HL-60 (cell line): ENCODE measurements around the gene GCNA.
"Not testable (repeated sequence)": the region's sequence is repeated elsewhere in the genome, so short reads cannot be mapped to it uniquely, and the experiment has no call there.

ENCODE experiments used
- DNase-seq, 2 experiments: peaks; one replicate each; pipeline ENCODE4 v3.0.0-alpha.2; 2010 to 2020; ENCODE audit warnings: low read depth in 1 of 2, low spot score in 1 of 2
- H3K27ac ChIP-seq: fragments of 250-450 bp; sonication (Bioruptor Pico); replicated peaks from 2 replicates; pipeline ENCODE4 v1.5.1; 2020; ENCODE audit warnings: mild to moderate bottlenecking, moderate library complexity
- H3K27me3 ChIP-seq: fragments of 250-450 bp; sonication (Bioruptor Pico); 2 replicates; pipeline ENCODE4 v1.5.1; 2021; ENCODE audit warnings: mild to moderate bottlenecking, moderate library complexity; ENCODE audit not compliant: insufficient read depth, poor library complexity, severe bottlenecking
- H3K4me3 ChIP-seq: replicated peaks from 2 replicates; pipeline ENCODE4 v1.5.1; 2011; ENCODE audit warnings: mild to moderate bottlenecking, control low read depth, low read length; ENCODE audit not compliant: insufficient read depth
- CTCF ChIP-seq: IDR thresholded peaks from one replicate; pipeline ENCODE4 v1.5.1; 2011; ENCODE audit warnings: low read length, control low read depth, inconsistent platforms; ENCODE audit not compliant: insufficient read depth
- GABPA ChIP-seq: IDR thresholded peaks from 2 replicates; pipeline ENCODE4 v1.6.1; 2012; ENCODE audit warnings: low read depth
- POLR2AphosphoS5 ChIP-seq: IDR thresholded peaks from 2 replicates; pipeline ENCODE4 v1.6.1; 2012; ENCODE audit warnings: low read depth
- SPI1 ChIP-seq: IDR thresholded peaks from 2 replicates; pipeline ENCODE4 v1.6.1; 2012; ENCODE audit warnings: low read depth, mild to moderate bottlenecking, borderline replicate concordance
- TF ChIP-seq, protein P1 (sequence below): IDR thresholded peaks from 2 replicates; pipeline ENCODE4 v1.6.1; 2012; ENCODE audit warnings: low read depth; ENCODE audit not compliant: insufficient replicate concordance

Gene GCNA

GRCh38 chrX:71607488-71607887, 29.3 kb downstream of the GCNA start:
- DNase-seq = no peak
- H3K4me3 ChIP-seq = no peak overlapping the region
- no peak overlapping the region for H3K27ac ChIP-seq
- no peaks in the 10 kb centered on the region for H3K27me3 ChIP-seq
- TF ChIP-seq, protein P1, sequence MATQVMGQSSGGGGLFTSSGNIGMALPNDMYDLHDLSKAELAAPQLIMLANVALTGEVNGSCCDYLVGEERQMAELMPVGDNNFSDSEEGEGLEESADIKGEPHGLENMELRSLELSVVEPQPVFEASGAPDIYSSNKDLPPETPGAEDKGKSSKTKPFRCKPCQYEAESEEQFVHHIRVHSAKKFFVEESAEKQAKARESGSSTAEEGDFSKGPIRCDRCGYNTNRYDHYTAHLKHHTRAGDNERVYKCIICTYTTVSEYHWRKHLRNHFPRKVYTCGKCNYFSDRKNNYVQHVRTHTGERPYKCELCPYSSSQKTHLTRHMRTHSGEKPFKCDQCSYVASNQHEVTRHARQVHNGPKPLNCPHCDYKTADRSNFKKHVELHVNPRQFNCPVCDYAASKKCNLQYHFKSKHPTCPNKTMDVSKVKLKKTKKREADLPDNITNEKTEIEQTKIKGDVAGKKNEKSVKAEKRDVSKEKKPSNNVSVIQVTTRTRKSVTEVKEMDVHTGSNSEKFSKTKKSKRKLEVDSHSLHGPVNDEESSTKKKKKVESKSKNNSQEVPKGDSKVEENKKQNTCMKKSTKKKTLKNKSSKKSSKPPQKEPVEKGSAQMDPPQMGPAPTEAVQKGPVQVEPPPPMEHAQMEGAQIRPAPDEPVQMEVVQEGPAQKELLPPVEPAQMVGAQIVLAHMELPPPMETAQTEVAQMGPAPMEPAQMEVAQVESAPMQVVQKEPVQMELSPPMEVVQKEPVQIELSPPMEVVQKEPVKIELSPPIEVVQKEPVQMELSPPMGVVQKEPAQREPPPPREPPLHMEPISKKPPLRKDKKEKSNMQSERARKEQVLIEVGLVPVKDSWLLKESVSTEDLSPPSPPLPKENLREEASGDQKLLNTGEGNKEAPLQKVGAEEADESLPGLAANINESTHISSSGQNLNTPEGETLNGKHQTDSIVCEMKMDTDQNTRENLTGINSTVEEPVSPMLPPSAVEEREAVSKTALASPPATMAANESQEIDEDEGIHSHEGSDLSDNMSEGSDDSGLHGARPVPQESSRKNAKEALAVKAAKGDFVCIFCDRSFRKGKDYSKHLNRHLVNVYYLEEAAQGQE = no peak
- TF ChIP-seq CTCF (no peak), POLR2AphosphoS5 (no peak), GABPA (no peak), SPI1 (no peak)

DNA sequence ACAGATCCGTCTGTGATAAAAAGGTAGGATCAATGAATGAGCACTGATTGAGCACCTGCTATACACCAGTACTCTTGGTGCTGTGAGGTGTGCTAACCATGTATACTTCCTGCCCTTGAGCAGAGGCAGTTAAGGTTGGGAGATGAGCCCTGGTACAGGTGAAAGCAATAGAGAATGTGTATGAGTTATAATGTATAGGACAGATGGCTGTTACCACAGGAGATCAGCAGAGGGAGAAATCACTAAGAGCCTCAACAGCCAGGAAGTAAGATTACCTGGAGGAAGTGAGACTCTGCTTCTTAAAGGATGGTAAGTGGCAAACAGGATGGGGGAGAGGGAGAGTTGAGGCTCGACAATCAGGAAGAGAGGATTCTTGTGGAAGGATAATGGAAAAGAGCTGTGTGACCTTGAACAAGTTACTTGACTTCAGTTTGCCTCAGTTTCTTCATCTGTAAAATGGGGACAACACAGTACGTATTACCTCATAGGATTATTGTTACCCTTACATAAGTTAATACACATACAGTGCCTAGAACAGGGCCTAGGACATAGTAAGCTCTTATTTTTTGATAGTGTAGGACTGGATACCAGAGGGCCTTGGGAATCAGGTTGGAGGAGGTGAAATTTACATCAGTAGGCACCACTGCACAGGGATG, 31.0 kb downstream of the GCNA start:
- Histone ChIP-seq H3K27me3 (no peaks in the 10 kb centered on the region), H3K4me3 (no peak overlapping the region), H3K27ac (no peak overlapping the region)
- TF ChIP-seq POLR2AphosphoS5 (no peak), GABPA (no peak), SPI1 (no peak), CTCF (no peak)
- TF ChIP-seq, protein P1 = no peak
- no peak for DNase-seq

DNA sequence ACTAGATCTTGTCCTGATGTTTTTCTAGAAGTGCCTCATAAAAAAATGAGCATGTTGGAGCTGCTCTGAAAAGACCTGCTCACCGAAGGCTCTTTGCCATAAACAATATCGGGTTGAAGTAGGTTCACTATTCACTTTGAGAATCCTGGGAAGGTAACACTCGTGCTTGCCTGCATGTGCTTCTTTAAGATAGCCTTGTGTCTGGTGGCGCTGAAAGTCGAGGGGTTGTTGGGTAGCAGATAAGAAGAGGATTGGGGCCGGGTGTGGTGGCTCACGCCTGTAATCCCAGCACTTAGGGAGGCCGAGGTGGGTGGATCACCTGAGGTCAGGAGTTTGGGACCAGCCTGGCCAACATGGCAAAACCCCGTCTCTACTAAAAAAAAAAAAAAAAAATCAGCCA, 33.5 kb downstream of the GCNA start:
- not testable (repeated sequence) for H3K27ac ChIP-seq, DNase-seq, H3K27me3 ChIP-seq, H3K4me3 ChIP-seq

DNA sequence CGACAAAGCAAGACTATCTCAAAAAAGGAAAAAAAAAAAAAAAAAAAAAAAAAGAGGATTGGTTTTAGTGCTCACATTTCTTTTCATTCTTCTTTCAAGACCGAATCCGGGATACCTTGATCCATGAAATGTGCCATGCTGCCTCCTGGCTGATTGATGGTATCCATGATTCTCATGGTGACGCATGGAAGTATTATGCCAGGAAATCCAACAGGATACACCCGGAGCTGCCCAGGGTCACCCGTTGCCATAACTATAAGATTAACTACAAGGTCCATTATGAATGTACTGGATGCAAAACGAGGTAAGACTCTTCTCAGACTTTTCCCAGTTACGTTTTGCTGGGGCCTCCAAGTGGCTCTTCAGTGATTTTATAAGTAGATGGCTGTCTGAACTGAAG, 34.0 kb downstream of the GCNA start:
- TF ChIP-seq SPI1 = no peak
- TF ChIP-seq, protein P1 = no peak
- no peak for TF ChIP-seq CTCF
- TF ChIP-seq POLR2AphosphoS5 = no peak
- no peak for TF ChIP-seq GABPA
- H3K4me3 ChIP-seq = no peak overlapping the region
- no peak for DNase-seq
- no peaks in the 10 kb centered on the region for H3K27me3 ChIP-seq
- no peak overlapping the region for H3K27ac ChIP-seq
